OCI-LY1 (cell line): ENCODE measurements around the gene PHF10.

Experiments used
- H2AFZ ChIP-seq: fragments of 200-600 bp; sonication (generic), shearing (Covaris generic); 2 replicates; pipeline ENCODE4 v1.6.0; 2014; ENCODE audit warnings: antibody characterized with exemption, mild to moderate bottlenecking, low read length
- H3F3A ChIP-seq: fragments of 200-600 bp; sonication (generic), shearing (Covaris generic); 2 replicates; pipeline ENCODE4 v1.6.0; 2014; ENCODE audit warnings: mild to moderate bottlenecking, antibody characterized with exemption, low read length, moderate library complexity; ENCODE audit not compliant: insufficient read depth
- H3K27ac ChIP-seq: fragments of 200-600 bp; sonication (generic); 2 replicates; pipeline ENCODE4 v1.5.1; 2014; ENCODE audit warnings: low read length, mixed run types, mild to moderate bottlenecking, low read depth; ENCODE audit not compliant: poor library complexity, severe bottlenecking
- H3K27me3 ChIP-seq: fragments of 200-600 bp; sonication (generic); 2 replicates; pipeline ENCODE4 v1.6.0; 2014; ENCODE audit warnings: antibody characterized with exemption, mild to moderate bottlenecking, low read length, moderate library complexity; ENCODE audit not compliant: insufficient read depth
- H3K36me3 ChIP-seq: fragments of 200-600 bp; sonication (generic); 2 replicates; pipeline ENCODE4 v1.6.1; 2014; ENCODE audit warnings: mild to moderate bottlenecking, antibody characterized with exemption, low read length, moderate library complexity, mixed read lengths; ENCODE audit not compliant: insufficient read depth
- H3K4me1 ChIP-seq: fragments of 200-600 bp; sonication (generic); 2 replicates; pipeline ENCODE4 v1.5.1; 2014; ENCODE audit warnings: mild to moderate bottlenecking, low read length, moderate library complexity; ENCODE audit not compliant: insufficient read depth, severe bottlenecking
- H3K4me2 ChIP-seq: fragments of 200-600 bp; sonication (generic), shearing (Covaris generic); 2 replicates; pipeline ENCODE4 v1.6.1; 2014; ENCODE audit warnings: low read length
- H3K4me3 ChIP-seq: fragments of 200-600 bp; sonication (generic); 2 replicates; pipeline ENCODE4 v1.5.1; 2014; ENCODE audit warnings: low read length, low read depth, mild to moderate bottlenecking, mixed read lengths; ENCODE audit not compliant: poor library complexity, severe bottlenecking
- H3K79me2 ChIP-seq: fragments of 200-600 bp; shearing (Covaris generic); 2 replicates; pipeline ENCODE4 v1.6.1; 2016; ENCODE audit warnings: mixed run types, low read length, mixed read lengths; ENCODE audit not compliant: insufficient read depth
- H3K9ac ChIP-seq: fragments of 200-600 bp; sonication (generic), shearing (Covaris generic); 2 replicates; pipeline ENCODE4 v1.6.1; 2014; ENCODE audit warnings: mild to moderate bottlenecking, low read length, mixed read lengths
- H3K9me2 ChIP-seq: fragments of 200-600 bp; sonication (generic), shearing (Covaris generic); 2 replicates; pipeline ENCODE4 v1.6.1; 2014; ENCODE audit warnings: low read depth, mild to moderate bottlenecking, low read length, mixed read lengths
- H3K9me3 ChIP-seq: fragments of 200-600 bp; shearing (Covaris generic); 2 replicates; pipeline ENCODE4 v1.6.1; 2014; ENCODE audit warnings: low read length, mixed read lengths
- H4K20me1 ChIP-seq: fragments of 200-600 bp; sonication (generic), shearing (Covaris generic); 2 replicates; pipeline ENCODE4 v1.6.0; 2016; ENCODE audit warnings: mild to moderate bottlenecking, low read length; ENCODE audit not compliant: insufficient read depth
- EZH2 ChIP-seq: fragments of 200-600 bp; sonication (generic), shearing (Covaris generic); IDR thresholded peaks from 2 replicates; pipeline ENCODE4 v1.8.0; 2017; ENCODE audit warnings: borderline replicate concordance, mixed run types, mild to moderate bottlenecking, antibody characterized with exemption, low read length, moderate library complexity, mixed read lengths
- TF ChIP-seq, protein P1 (sequence below): fragments of 200-600 bp; sonication (generic), shearing (Covaris generic); IDR thresholded peaks from 2 replicates; pipeline ENCODE4 v1.5.1; 2017; ENCODE audit warnings: mild to moderate bottlenecking, antibody characterized with exemption, low read length, moderate library complexity, mixed read lengths

Gene PHF10

DNA sequence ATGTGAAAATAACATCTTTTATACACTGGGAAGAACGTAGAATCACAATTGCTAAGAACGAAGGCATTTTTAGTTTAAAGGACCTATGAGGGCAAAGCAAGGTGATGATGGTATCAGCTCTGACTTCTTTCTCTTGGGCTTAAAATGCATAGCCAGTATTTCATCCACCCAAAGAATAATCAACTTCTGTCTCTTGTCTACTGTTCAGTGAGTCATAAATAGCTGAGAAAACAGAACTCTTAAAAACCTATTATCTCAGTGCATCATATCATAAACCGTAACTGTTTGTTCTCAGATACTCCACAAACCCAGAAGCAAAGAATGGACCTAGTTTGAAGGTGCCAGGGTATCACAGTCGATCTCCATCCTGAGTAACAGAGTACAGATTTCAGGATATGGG is 5.2 kb downstream of the PHF10 start:
- H3K4me2 ChIP-seq: no peak overlapping the region
- H3K9me3 ChIP-seq: no peaks in the 10 kb centered on the region
- H3K36me3 ChIP-seq: peaks cover 53% of the 10 kb centered on the region
- no peak overlapping the region for H3K27ac ChIP-seq
- TF ChIP-seq, protein P1, sequence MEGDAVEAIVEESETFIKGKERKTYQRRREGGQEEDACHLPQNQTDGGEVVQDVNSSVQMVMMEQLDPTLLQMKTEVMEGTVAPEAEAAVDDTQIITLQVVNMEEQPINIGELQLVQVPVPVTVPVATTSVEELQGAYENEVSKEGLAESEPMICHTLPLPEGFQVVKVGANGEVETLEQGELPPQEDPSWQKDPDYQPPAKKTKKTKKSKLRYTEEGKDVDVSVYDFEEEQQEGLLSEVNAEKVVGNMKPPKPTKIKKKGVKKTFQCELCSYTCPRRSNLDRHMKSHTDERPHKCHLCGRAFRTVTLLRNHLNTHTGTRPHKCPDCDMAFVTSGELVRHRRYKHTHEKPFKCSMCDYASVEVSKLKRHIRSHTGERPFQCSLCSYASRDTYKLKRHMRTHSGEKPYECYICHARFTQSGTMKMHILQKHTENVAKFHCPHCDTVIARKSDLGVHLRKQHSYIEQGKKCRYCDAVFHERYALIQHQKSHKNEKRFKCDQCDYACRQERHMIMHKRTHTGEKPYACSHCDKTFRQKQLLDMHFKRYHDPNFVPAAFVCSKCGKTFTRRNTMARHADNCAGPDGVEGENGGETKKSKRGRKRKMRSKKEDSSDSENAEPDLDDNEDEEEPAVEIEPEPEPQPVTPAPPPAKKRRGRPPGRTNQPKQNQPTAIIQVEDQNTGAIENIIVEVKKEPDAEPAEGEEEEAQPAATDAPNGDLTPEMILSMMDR: no peak
- no peak for TF ChIP-seq EZH2
- no peak overlapping the region for H2AFZ ChIP-seq
- no peaks in the 10 kb centered on the region for H3K9me2 ChIP-seq
- peaks cover 44% of the 10 kb centered on the region for H3K79me2 ChIP-seq
- no peak overlapping the region for H3K9ac ChIP-seq
- no peak overlapping the region for H3K4me3 ChIP-seq
- H4K20me1 ChIP-seq: no peaks in the 10 kb centered on the region
- H3K4me1 ChIP-seq: peaks cover 18% of the 10 kb centered on the region
- H3F3A ChIP-seq: no peaks in the 10 kb centered on the region
- H3K27me3 ChIP-seq: no peaks in the 10 kb centered on the region

DNA sequence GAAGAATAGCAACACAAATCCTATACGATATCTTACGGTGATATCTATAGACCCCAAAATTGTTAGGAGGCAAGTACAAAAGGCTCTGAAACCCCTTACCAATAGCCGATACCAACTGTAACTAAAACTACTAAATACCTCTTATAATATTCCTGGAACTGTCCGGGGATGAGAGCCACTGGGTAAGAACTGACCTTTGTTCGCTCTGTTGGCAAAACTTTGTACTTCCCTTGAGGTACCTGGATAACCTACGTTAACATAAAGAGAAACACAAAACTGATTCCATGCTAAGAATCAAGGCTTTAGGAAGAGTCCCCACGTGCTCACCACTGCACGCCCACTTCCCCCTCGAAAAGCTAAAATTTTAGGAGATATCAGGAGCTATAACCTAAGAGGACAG is 9.7 kb downstream of the PHF10 start:
- Histone ChIP-seq H3F3A (0 out of 2 replicates have a peak, but pooled peaks cover 3% of the 10 kb centered on the region), H3K4me1 (peaks cover 6% of the 10 kb centered on the region), H3K79me2 (peaks cover 9% of the 10 kb centered on the region), H2AFZ (no peak overlapping the region), H3K9me3 (no peaks in the 10 kb centered on the region), H3K27ac (no peak overlapping the region), H3K4me3 (no peak overlapping the region), H4K20me1 (no peaks in the 10 kb centered on the region), H3K9me2 (no peaks in the 10 kb centered on the region), H3K36me3 (peaks cover 79% of the 10 kb centered on the region), H3K9ac (no peak overlapping the region), H3K4me2 (no peak overlapping the region), H3K27me3 (no peaks in the 10 kb centered on the region)
- TF ChIP-seq, protein P1: no peak
- no peak for TF ChIP-seq EZH2

DNA sequence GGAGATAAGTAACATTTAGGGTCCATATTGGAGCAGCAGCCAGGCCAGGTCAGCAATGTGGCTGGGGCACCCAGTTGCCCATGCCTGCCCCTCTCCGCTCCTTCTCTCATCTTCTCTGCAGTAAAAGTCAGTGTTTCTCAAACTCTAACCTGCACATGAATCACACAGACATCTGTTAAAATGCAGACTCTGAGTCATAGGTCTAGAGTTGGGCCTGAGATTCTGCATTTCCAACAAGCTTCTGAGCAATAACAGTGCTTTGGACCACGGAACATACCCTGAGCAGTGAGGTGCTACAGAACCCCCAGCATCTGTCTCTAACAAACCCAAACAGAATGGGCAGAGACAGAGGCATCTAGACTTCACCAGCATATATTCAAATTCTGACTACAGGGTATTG is 10.1 kb downstream of the PHF10 start:
- TF ChIP-seq, protein P1: no peak
- no peak for TF ChIP-seq EZH2
- no peaks in the 10 kb centered on the region for H3K27me3 ChIP-seq

More for the DNA sequence above, 10.1 kb downstream of the PHF10 start:
- Histone ChIP-seq H3K79me2 (peaks cover 5% of the 10 kb centered on the region), H3K4me2 (no peak overlapping the region), H3K9ac (no peak overlapping the region), H3K4me1 (peaks cover 10% of the 10 kb centered on the region), H4K20me1 (no peaks in the 10 kb centered on the region), H3K4me3 (no peak overlapping the region), H3K9me3 (no peaks in the 10 kb centered on the region), H2AFZ (no peak overlapping the region), H3F3A (0 out of 2 replicates have a peak, but pooled peaks cover 3% of the 10 kb centered on the region), H3K36me3 (peaks cover 81% of the 10 kb centered on the region), H3K27ac (no peak overlapping the region), H3K9me2 (no peaks in the 10 kb centered on the region)
